HG03342 (cell line): ENCODE results near the gene ANKH.

Source experiments
- ATAC-seq: cut with Tn5 transposase; IDR thresholded peaks from one replicate; pipeline ENCODE4 v1.9.1; 2021; ENCODE audit warnings: mild to moderate bottlenecking, moderate library complexity; ENCODE audit not compliant: unreplicated experiment

The ANKH gene

GRCh38 chr5:14699159-14699558 lies 172.4 kb downstream of the ANKH start:
- ATAC-seq = no peak

DNA sequence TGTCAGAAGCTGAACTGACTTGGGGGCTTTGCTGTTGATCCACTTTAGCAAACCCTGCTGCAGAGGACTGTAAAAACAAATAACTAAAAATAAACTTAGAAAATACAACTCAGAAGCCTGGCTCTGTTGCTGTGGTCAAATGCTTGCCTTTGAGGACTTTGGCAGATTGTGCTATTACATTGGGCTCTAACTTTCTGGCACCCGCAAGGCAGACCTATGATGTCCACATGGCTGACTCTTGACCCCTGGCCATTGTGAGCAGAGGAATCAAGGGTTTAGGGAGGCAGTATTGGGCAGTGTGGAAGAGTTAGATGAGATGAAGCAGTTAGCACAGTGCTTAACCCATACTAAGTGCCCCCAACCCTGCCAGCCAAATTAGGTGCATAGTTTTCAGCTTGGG lies 173.1 kb downstream of the ANKH start:
- ATAC-seq = no peak

- no peak for ATAC-seq
These were observed 174.7 kb downstream of the ANKH start for GRCh38 chr5:14696851-14697250.

DNA sequence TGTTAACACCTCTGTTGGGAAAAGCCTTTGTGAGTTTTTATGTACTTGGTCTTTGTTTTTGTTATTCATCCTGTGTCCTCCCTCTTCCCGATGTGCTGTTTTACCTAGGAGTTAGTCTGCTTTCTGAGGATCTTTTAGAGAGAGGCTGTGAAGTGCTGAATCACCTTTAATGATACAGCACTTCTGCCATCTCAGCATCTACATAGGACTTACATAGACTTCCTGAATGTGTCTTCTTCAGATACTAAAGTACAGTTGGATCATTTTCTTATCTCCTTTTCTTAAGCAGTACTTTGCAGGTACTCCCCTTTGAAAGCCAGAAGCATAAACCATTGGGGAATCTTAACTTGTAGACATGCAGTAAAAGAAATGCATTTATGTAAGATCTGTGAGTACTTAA lies 175.5 kb downstream of the ANKH start:
- ATAC-seq = no peak

DNA sequence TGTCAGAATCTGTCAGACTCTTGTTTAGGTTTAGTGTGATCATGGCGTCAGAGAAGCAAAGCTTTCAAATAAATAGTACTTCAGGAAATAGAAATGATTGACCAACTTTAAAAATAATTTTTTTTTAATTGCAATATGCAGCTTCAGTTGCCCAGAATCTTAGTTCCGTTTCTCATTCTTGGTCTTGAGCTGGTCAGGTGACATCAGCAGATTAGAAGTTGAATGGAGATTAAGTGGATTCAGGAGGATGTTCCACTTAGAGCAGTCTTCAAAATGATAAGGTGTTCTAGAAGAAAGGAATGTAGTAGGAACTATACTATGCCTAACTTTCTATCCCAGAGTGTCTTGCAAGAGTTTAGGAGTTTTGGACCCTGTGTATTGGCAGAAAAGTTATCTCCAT lies 176.4 kb downstream of the ANKH start:
- ATAC-seq = no peak

GRCh38 chr5:14693070-14693469 lies 178.5 kb downstream of the ANKH start:
- ATAC-seq = no peak

GRCh38 chr5:14687023-14687665 lies 184.4 kb downstream of the ANKH start:
- ATAC-seq = no peak

GRCh38 chr5:14686517-14686916 lies 185.1 kb downstream of the ANKH start:
- ATAC-seq = no peak

GRCh38 chr5:14685757-14686156 lies 185.8 kb downstream of the ANKH start:
- ATAC-seq = peak; percentile 84

DNA sequence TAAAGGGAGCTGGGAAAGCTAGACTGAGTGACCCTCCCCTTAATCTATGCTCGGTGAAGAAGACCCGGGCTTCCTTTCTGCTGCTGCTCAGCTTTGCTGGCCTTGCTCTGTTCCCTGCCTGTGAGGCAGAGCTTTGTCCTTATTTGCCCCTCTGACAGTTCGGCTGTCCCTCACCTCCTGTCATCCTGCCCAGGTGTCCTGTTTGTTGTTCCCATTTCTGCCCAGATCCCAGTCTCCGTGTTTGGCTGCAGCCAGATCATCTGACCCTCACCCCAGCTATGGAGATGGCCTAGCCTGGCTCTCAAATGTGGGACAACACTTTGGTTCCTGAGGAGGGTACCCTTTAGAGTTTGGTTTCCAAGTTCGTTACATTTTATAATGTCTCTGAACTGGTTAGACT lies 186.8 kb downstream of the ANKH start:
- no peak for ATAC-seq

GRCh38 chr5:14683906-14684455 lies 187.6 kb downstream of the ANKH start:
- ATAC-seq = no peak

- no peak for ATAC-seq
These were observed 190.3 kb downstream of the ANKH start for GRCh38 chr5:14681236-14681752.

DNA sequence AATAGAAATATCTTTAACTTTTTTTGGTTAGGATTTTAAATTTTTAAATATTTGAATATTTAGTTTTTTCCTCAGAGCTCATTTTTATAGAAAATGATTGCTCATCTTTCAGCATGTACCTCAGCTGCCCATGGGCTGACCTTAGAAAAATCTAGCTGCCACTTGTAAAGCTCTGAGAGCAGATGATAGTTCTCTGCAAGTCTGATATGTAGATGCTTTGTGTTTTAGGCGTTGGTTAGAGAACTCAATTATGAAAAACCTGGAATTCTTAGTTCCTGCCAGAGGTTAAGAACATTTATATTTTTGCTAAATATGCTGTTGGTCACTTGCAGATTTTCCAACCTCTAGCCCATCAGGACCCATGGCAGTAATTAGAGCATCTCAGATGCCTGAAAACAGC lies 192.0 kb downstream of the ANKH start:
- ATAC-seq = no peak

DNA sequence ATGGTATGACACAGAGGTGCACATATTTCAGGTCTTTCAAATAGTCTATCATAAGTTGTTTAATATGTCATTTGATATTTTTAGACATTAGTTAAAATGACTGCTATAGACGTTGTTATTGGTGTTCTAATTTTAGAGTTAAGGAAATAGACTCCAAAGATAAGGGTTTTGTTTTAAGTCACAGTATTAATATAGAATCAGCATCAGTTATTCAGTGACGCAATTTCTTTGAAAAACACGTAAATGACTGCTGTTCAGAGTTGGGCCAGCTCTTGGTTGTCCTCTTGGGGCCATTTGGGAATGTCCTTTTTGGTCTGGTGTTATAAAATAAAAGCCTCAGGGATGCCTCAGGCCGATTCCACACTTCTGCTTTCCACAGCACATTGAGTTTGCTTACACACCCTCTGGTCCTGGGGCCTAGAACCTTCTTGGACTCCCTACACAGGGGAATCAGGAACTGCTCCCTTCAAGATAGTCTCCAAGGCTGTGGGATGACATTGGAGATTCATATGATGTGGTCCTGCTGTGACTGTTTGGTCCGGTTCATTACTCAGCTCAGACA lies 192.7 kb downstream of the ANKH start:
- no peak for ATAC-seq

DNA sequence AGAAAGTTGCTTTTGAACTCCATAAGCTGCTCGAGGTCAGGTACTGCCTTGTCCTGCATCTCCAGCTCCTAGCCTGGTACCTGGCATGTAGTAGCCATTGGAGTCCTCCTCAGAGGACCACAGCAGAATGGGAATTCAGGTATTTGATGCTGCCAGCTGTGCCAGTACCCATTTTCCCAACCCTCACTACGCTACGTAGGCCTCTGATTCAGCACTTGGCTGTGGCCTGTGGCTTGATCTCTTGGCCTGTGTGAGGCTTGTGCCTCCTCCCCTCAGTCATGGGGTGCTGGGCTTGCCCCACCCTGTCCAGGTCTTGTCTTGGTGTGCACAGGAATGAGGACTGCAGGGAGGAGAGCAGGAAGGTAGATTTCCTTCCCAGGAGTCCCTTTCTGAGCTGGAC lies 195.3 kb downstream of the ANKH start:
- ATAC-seq = peak; percentile 33

- peak; percentile 44 for ATAC-seq
These were observed 195.7 kb downstream of the ANKH start for GRCh38 chr5:14675865-14676300.

DNA sequence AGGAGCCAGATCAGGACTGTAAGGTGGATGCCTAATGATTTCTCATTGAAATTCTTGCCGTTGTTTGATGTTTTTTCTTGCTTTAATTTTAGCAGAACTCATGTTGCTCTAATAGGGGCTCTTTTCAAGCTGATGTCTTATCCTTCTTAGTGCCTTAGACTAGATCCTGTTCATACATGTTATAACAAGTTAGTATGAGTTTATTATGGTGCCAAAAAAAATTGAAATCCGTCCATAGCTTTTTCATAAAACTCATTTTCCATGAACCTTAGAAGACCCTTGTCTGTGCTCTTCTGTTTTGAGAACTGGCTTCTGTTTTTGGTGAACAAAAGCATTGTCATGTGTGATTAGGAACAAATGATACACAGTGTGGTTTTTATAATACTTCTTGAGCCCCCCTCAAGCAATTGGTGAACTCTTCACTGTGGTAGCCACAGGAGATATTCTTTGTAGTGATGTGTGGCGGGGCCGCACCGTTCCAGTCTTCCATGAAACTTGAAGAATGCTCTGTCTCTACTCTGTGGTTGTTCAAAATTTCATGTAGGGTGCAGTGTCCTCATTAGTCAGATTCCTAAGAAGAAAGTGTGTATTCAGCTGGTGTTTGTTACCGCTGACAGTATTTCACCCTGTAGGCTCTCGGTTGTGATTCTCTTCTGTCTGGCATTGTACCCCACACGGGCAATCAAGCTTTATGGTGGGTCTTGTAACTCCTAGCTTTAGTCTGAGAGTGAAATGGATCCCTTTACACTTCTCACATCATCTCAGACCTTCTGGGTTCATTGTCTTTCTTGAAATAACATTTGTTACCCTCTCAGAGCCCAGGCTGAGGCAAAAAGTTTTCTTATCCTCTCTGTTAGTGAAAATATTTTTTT lies 196.4 kb downstream of the ANKH start:
- ATAC-seq = peak; percentile 2

GRCh38 chr5:14673443-14673842 lies 198.1 kb downstream of the ANKH start:
- ATAC-seq = no peak

GRCh38 chr5:14672484-14673394 lies 198.8 kb downstream of the ANKH start:
- no peak for ATAC-seq

DNA sequence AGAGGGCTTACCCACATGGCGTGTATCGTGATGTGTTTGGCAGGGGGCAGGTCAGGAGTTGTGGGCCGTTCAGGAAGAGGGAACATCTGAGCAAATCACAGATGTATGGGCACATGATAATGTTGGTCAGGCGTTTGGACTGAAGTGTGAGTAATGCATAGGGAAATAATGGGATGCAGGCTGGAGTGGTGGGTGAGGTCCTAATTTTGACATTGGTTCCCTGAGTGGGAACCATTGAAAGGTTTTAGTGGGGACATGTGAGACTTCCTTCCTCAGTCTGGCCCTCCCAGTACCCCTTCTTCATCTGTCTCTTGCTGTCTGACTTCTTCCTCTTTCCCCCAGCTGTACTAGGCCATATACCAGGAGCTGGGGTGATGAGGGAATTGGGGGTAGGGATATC lies 199.5 kb downstream of the ANKH start:
- ATAC-seq = no peak
